ENCODE data around the gene DHX8.
A peak's percentile ranks its signal among the peaks of the same experiment; 100 is the strongest.
"Not testable (repeated sequence)": the region's sequence is repeated elsewhere in the genome, so short reads cannot be mapped to it uniquely, and the experiment has no call there.

The DHX8 gene

GRCh38 chr17:43483674-43484551 is at the start of gene DHX8:
Gene DHX8, plus strand, starts transcription at chr17:43483975. Its CDS starts 63 bp downstream, at chr17:43484038.
- peak; percentile 100 for DNase-seq

- DNase-seq: no peak
Observed at GRCh38 chr17:43434902-43435319, 48.9 kb upstream of the DHX8 start.

- no peak for DNase-seq
Observed at GRCh38 chr17:43437756-43438155, 46.0 kb upstream of the DHX8 start.

GRCh38 chr17:43438626-43439025 is 45.1 kb upstream of the DHX8 start:
- peak; percentile 62 for DNase-seq

- DNase-seq: peak; percentile 82
Observed at GRCh38 chr17:43439041-43439440, 44.7 kb upstream of the DHX8 start.

- no peak for DNase-seq
Observed at GRCh38 chr17:43442711-43443110, 41.1 kb upstream of the DHX8 start.

- no peak for DNase-seq
Observed at GRCh38 chr17:43443381-43443780, 40.4 kb upstream of the DHX8 start.

GRCh38 chr17:43444223-43445008 is 39.4 kb upstream of the DHX8 start:
- no peak for DNase-seq

- DNase-seq: no peak
Observed at GRCh38 chr17:43445009-43445589, 38.7 kb upstream of the DHX8 start.

GRCh38 chr17:43446773-43447172 is 37.0 kb upstream of the DHX8 start:
- no peak for DNase-seq

GRCh38 chr17:43448720-43449469 is 34.9 kb upstream of the DHX8 start:
- no peak for DNase-seq

- no peak for DNase-seq
Observed at GRCh38 chr17:43449470-43450248, 34.1 kb upstream of the DHX8 start.

- not testable (repeated sequence) for DNase-seq
Observed at GRCh38 chr17:43450791-43451190, 33.0 kb upstream of the DHX8 start.

- not testable (repeated sequence) for DNase-seq
Observed at GRCh38 chr17:43451741-43452140, 32.0 kb upstream of the DHX8 start.

- no peak for DNase-seq
Observed at GRCh38 chr17:43453331-43453812, 30.4 kb upstream of the DHX8 start.

GRCh38 chr17:43454868-43455267 is 28.9 kb upstream of the DHX8 start:
- DNase-seq: no peak

- DNase-seq: no peak
Observed at GRCh38 chr17:43456029-43456428, 27.7 kb upstream of the DHX8 start.

GRCh38 chr17:43456661-43457361 is 27.0 kb upstream of the DHX8 start:
- no peak for DNase-seq

- no peak for DNase-seq
Observed at GRCh38 chr17:43457362-43457692, 26.4 kb upstream of the DHX8 start.

GRCh38 chr17:43459878-43460277 is 23.9 kb upstream of the DHX8 start:
- DNase-seq: not testable (repeated sequence)

- DNase-seq: no peak
Observed at GRCh38 chr17:43461185-43461584, 22.6 kb upstream of the DHX8 start.

All from NCI-H1436 treated with DMSO at 0.1 percent for 48 hours (cell line).